HFF-Myc (cell line): Measurements from ENCODE around the gene ETV6.

ENCODE experiments used
- DNase-seq: peaks from one replicate; pipeline ENCODE4 v3.0.0-alpha.2; 2011; ENCODE audit warnings: low read depth; ENCODE audit errors: extremely low read depth
- H3K4me3 ChIP-seq: replicated peaks from 2 replicates; pipeline ENCODE4 v1.5.1; 2011; ENCODE audit warnings: low read depth, mild to moderate bottlenecking, control low read depth, low read length
- TF ChIP-seq, protein P1 (sequence below): IDR thresholded peaks from 2 replicates; pipeline ENCODE4 v1.5.1; 2012; ENCODE audit warnings: mild to moderate bottlenecking, low read depth, low read length, control low read depth; ENCODE audit errors: missing control alignments

The ETV6 gene

DNA sequence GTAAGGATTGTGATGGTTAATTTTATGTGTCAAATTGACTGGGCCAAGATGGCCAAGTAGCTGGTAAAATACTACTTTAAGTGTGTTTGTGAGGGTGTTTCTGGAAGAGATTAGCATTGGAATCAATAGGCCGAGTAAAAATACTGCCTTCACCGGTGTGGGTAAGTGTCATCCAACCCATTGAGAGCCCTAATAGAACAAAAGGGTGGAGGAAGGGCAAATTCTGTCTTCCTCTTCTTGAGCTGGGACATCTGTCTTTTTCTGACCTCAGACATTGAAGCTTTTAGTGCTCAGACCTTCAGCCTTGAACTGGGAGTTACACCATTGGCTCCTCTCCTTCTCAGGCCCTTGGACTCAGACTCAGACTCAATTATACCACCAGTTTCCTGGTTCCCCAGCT is 8.0 kb upstream of the ETV6 start:
- DNase-seq = no peak
- H3K4me3 ChIP-seq = no peak overlapping the region
- TF ChIP-seq, protein P1, sequence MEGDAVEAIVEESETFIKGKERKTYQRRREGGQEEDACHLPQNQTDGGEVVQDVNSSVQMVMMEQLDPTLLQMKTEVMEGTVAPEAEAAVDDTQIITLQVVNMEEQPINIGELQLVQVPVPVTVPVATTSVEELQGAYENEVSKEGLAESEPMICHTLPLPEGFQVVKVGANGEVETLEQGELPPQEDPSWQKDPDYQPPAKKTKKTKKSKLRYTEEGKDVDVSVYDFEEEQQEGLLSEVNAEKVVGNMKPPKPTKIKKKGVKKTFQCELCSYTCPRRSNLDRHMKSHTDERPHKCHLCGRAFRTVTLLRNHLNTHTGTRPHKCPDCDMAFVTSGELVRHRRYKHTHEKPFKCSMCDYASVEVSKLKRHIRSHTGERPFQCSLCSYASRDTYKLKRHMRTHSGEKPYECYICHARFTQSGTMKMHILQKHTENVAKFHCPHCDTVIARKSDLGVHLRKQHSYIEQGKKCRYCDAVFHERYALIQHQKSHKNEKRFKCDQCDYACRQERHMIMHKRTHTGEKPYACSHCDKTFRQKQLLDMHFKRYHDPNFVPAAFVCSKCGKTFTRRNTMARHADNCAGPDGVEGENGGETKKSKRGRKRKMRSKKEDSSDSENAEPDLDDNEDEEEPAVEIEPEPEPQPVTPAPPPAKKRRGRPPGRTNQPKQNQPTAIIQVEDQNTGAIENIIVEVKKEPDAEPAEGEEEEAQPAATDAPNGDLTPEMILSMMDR = no peak

DNA sequence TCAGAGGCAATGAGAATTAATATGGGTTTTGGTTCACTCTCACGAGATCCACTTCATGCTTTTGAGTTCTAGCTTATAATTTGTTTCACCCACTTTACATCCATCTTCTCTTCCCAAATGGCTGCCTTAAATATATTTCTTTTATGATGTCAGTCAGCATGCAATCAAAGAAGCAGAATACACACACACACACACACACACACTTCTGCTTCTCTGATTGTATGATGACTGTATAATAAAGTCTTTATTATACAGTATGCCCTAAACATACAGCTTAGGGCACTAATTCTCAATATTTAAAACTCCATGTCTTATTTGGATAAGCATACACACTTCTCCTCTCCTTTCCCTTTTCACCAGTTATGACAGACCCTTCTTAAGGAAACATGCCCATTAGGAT is 6.7 kb upstream of the ETV6 start:
- TF ChIP-seq, protein P1 = no peak
- H3K4me3 ChIP-seq = no peak overlapping the region
- DNase-seq = no peak

DNA sequence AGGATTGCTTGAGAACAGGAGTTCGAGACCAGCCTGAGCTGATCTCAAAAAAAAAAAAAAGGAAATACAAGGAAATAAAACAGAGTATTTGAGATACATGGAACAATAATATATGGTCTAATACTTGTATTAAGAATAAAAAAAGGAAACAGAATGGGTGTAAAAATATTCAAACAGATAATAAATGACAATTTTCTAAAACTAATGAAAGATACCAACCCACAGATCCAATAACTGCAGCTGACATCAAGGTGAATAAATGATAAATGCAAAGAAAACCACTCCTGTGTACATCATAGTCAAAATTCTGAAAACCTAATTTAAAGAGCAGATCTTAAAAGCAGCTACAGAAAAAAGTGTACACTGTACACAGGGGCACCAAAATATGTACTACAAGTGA is 4.1 kb upstream of the ETV6 start:
- TF ChIP-seq, protein P1 = no peak
- H3K4me3 ChIP-seq = no peak overlapping the region
- DNase-seq = no peak

DNA sequence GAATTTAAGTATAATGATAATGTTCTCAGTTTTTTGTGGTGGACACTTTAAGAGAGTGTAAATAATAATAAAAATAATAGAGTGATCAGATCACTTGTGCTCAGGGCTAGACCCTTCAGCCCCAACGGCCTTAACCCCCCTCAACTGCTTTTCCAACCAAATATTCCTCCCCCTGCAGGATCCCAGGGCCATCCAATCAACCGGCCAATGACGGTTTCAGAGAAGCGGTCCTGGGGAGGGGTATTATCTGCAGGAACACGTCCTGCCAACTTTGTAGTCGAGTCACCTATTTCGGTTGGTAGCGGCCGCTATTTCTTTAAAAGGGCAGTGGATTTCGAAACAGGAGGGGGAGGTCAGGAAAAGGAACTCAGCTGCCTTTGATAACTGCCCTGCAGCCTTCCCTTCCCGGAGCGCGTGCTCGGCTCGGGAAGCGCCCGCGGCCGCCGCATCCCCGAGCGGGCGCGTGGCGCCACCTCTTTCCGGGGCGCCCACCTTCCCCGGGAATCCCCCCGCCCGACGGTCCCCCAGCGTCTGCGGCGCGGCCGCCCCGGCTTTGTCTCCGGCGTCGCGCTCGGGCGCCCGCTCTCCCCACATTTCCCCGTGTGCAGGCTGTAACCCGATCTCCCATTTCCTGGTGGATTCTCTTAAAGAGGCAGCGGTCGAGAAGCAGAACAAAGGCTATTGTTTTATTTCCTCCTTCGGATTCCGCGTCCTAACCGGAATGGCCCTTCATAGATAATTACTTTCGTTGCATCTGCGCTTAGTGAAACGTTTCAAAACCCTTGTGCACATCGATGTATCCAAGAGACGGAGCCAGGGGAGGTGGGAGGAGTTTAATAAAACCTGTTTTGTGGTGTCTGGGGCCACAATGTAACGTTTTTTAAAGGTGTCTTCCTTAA is 711 bp upstream of the ETV6 start:
- TF ChIP-seq, protein P1 = no peak
- DNase-seq = peak; percentile 71
- peak overlapping the region; percentile 83 for H3K4me3 ChIP-seq

DNA sequence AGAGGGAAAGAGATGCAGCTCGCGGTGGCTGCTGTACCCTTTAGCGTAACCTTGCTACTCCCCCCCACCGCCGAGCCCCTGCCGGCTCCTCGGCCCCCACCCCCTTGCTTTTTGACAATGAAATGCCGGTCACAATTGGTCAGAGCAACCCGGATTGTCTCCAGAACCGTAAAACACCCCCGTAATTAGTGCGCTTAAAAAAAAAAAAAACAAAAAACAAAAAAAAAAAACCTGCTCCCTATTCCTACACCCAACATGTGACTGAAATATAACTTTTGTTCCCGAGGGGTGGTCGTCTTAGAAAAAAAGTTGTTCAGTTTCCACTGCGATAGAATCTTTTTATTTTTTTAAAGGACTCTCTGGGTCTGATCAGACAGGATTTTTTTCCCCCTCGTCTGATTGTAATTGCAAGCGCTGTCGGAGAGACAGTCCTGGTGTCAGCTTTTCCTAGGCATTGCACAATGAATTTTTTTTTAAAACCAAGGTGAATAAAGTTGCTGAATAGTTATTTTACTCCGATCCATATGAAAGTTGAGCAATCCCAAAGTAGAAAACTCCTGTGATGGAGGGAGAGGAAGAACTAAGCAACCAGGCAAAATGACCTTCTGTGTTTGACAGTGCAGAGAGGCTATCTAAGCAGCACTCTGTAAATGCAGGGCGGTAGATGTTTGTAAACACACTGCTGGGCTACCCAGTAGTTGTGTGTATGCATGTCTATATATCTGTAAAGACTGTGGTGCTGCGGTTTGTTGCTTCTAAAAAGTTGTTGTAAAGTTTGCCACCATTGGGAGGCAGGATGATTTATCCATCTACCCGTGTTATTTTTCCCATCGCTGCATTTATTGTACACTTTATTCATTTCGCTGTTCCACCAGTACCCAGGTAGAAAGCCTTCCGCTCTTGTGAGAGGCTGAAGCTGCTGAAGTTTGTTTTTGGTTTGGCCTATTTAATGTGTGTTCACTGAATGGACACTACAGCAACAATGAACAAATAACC is 1.1 kb downstream of the ETV6 start:
- TF ChIP-seq, protein P1 = no peak
- H3K4me3 ChIP-seq = peak overlapping the region; percentile 83
- DNase-seq = no peak

DNA sequence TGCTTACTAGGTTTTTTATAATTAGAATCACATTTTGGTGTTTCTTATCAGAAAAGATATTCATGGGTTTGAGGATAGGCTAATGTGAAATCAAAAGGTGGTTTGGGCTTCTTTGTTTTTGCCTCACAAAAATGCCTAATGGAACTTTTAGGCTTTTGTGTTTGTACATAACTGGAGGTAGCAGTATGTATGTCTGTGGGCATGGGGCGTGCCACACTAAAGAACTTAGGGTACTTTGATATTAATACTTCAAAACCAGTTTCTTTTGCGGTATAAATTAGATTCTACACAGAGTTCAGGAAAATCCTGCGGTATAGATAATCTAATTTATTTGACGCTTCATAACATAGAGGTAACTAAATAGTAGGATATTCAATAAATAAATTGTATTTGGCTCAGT is 1.9 kb downstream of the ETV6 start:
- H3K4me3 ChIP-seq = peak overlapping the region; percentile 83
- TF ChIP-seq, protein P1 = no peak
- DNase-seq = no peak
